ENCODE measurements around the gene YJU2.

Gene YJU2

DNA sequence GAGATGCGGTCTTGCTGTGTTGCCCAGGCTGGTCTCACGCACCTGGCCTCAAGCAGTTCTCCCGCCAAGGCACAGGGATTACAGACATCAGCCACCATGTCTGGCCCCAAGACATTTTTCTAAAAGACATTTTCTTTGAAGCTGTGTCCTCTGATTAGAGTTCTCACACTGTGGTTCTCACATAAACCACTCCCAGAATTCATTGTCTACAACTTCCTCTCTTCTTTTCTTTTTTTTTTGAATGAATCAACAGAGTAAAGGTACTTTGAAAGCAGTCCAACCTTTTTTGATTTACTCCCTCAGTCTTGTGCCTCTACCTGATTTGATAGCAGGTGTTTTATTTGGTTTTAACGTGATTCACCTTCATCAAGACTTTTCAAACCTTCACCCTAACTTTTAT lies 17.9 kb downstream of the YJU2 start:
- no peak for DNase-seq
- Histone ChIP-seq H3K27me3 (no peaks in the 10 kb centered on the region), H3K36me3 (peaks cover 72 to 100% (median 80%) of the 10 kb centered on the region in 3 donors), H3K27ac (no peak overlapping the region), H3K9me3 (no peaks in the 10 kb centered on the region), H3K4me1 (no peaks in the 10 kb centered on the region), H3K4me3 (no peak overlapping the region)
- TF ChIP-seq, protein P1, sequence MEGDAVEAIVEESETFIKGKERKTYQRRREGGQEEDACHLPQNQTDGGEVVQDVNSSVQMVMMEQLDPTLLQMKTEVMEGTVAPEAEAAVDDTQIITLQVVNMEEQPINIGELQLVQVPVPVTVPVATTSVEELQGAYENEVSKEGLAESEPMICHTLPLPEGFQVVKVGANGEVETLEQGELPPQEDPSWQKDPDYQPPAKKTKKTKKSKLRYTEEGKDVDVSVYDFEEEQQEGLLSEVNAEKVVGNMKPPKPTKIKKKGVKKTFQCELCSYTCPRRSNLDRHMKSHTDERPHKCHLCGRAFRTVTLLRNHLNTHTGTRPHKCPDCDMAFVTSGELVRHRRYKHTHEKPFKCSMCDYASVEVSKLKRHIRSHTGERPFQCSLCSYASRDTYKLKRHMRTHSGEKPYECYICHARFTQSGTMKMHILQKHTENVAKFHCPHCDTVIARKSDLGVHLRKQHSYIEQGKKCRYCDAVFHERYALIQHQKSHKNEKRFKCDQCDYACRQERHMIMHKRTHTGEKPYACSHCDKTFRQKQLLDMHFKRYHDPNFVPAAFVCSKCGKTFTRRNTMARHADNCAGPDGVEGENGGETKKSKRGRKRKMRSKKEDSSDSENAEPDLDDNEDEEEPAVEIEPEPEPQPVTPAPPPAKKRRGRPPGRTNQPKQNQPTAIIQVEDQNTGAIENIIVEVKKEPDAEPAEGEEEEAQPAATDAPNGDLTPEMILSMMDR (IDR thresholded peaks at IDR 0.05): no peak
- intact Hi-C loops (cut with DNase I; ENCODE audit: low total_unique reads): loop anchor here (5.0 to 10.0 kb wide), 2 partner anchors 140 to 257 kb away; partner anchors contain the start of genes CHAF1A and SH3GL1

DNA sequence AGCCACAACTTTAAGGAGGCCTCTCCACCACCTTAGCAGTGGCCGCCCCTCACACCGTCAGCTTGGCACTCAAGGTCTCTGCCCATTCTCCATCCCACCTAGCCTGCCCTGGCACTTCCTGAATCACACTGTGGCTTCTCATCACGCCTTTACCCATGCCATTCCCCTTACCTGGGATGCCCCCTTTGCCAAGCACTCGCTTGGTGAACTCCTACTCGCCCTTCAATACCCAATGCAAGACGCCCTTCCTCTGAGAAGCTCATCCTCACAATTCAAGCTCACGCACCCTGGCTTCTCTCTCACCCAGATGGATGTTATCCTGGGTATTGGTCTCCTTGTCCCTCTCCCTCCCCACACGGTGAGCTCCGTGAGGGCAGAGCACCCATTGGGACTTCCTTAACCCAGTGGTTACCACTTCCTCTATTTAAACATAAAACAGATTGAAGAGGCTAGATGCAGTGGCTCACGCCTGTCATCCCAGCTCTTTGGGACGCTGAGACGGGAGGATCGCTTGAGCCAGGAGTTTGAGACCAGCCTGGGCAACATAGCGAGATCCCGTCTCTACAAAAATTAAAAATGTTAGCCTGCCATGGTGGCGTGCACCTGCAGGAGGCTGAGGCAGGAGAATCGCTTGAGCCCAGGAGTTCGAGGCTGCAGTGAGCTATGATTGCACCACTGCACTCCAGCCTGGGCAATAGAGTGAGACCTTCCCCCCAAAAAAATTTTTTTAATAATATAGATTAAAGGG lies 19.5 kb downstream of the YJU2 start:
- TF ChIP-seq, protein P1 (IDR thresholded peaks at IDR 0.05): no peak
- H3K36me3 ChIP-seq: peaks cover 63 to 100% (median 76%) of the 10 kb centered on the region in 3 donors
- H3K27me3 ChIP-seq: no peaks in the 10 kb centered on the region
- intact Hi-C loops (cut with DNase I; ENCODE audit: low total_unique reads): loop anchor here (5.0 to 10.0 kb wide), 2 partner anchors 138 to 256 kb away; partner anchors contain the start of genes CHAF1A and SH3GL1
- H3K9me3 ChIP-seq: no peaks in the 10 kb centered on the region
- H3K4me3 ChIP-seq: no peak overlapping the region
- H3K27ac ChIP-seq: no peak overlapping the region
- no peaks in the 10 kb centered on the region for H3K4me1 ChIP-seq
- DNase-seq: no peak

DNA sequence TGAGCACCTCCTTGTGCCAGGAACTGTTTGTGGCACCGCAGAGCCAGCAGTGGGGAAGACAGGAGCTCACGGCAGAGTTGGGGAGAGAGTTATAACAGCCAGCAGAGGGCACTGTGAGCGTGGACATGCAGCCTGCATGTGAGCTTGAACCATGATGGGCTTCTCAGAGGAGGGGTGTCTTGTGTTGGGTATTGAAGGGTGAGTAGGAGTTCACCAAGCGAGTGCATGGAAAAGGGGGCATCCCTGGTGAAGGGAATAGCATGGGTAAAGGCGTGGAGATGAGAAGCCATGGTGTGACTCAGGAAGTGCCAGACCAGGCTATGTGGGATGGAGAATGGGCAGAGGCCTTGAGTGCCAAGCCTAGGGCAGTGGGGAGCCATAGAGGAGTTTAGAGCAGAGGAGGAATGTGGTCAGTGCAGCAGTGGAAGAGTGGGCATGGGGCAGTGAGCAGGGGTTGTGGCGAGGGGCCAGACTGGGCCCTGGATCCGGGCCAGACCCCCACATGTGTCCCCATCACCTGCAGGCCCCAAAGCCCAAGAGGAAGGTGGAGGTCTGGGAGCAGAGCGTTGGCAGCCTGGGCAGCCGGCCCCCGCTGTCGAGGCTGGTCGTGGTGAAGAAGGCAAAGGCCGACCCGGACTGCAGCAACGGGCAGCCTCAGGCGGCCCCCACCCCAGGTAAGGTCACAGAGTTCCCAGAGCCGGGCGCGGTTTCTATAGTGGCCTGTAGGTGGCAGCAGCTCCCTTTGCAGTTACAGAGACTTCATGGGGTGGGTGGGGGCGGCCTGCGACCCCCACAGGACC lies 20.4 kb downstream of the YJU2 start:
- Histone ChIP-seq H3K4me3 (no peak overlapping the region), H3K36me3 (peaks cover 60 to 100% (median 76%) of the 10 kb centered on the region in 3 donors), H3K27ac (no peak overlapping the region), H3K27me3 (no peaks in the 10 kb centered on the region), H3K9me3 (no peaks in the 10 kb centered on the region), H3K4me1 (no peaks in the 10 kb centered on the region)
- intact Hi-C loops (cut with DNase I; ENCODE audit: low total_unique reads): loop anchor here (5.0 to 10.0 kb wide), 2 partner anchors 138 to 255 kb away; partner anchors contain the start of genes CHAF1A and SH3GL1
- peak in 1 of 2 donors; percentile 34 for DNase-seq
- TF ChIP-seq, protein P1 (IDR thresholded peaks at IDR 0.05): peak; percentile 66 to 76

DNA sequence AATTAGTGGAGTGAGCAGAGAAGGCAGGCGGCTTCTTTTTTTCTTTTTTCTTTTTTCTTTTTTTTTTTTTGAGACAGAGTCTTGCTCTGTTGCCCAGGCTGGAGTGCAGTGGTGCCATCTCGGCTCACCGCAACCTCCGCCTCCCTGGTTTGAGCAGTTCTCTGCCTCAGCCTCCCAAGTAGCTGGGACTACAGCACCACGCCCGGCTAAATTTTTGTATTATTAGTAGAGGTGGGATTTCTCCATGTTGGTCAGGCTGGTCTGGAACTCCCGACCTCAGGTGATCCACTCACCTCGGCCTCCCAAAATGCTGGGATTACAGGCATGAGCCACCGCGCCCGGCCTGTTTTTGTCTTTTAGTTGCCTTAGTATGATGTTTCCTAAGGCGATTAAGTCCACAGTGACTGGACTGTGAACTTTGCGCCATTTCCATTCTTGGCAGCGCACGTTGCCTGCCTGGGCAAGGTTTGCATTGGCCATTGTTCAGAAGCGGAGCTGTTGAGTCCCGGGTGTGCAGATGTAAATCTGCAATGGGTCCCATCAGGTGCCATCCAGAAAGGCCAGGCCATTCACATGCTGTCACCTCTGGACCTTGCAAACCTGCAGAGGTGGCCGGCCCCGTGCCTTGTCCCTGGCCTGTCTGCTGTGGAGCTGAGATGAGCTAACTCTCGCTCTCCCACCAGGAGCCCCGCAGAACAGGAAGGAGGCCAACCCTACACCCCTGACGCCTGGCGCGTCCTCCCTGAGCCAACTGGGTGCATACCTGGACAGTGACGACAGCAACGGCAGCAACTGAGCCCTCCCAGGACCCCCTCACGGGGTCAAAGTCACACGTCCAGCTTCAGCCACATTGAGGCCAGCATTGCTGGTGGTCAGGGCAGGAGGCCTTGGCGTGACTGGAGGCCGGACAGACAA lies 21.3 kb downstream of the YJU2 start:
- TF ChIP-seq, protein P1 (IDR thresholded peaks at IDR 0.05): no peak
- H3K9me3 ChIP-seq: no peaks in the 10 kb centered on the region
- no peak overlapping the region for H3K4me3 ChIP-seq
- no peak for DNase-seq
- H3K36me3 ChIP-seq: peaks cover 54 to 100% (median 68%) of the 10 kb centered on the region in 3 donors
- H3K27ac ChIP-seq: no peak overlapping the region
- H3K4me1 ChIP-seq: no peaks in the 10 kb centered on the region
- no peaks in the 10 kb centered on the region for H3K27me3 ChIP-seq
- intact Hi-C loops (cut with DNase I; ENCODE audit: low total_unique reads): loop anchor here (2.0 to 10.0 kb wide), 3 partner anchors 85 to 254 kb away; partner anchors contain the start of genes CHAF1A and SH3GL1

All from tibial artery (tissue), 4 donors.